H9 (cell line): ENCODE results near the gene MRPL9. TPM values are rescaled to one million over a fixed set of nuclear protein-coding genes. Genes with fewer than 3 reads are reported as not detected.

Source experiments
- DNase-seq: peaks from one replicate; pipeline ENCODE4 v3.0.0-alpha.2; 2017
- H2AFZ ChIP-seq: one replicate; pipeline ENCODE4 v1.6.1; 2013; ENCODE audit warnings: mild to moderate bottlenecking, low read length, control low read depth, moderate library complexity
- H2AK5ac ChIP-seq: 2 replicates; pipeline ENCODE4 v1.6.1; 2013; ENCODE audit warnings: low read length, control low read depth, mixed read lengths; ENCODE audit not compliant: insufficient read length
- H2BK120ac ChIP-seq: one replicate; pipeline ENCODE4 v1.6.1; 2013; ENCODE audit warnings: low read depth, mild to moderate bottlenecking, low read length, control low read depth, inconsistent platforms; ENCODE audit not compliant: poor library complexity, severe bottlenecking
- H2BK12ac ChIP-seq: 2 replicates; pipeline ENCODE4 v1.6.1; 2013; ENCODE audit warnings: low read length, control low read depth, mixed read lengths, low read depth; ENCODE audit not compliant: insufficient read length
- H2BK15ac ChIP-seq: 2 replicates; pipeline ENCODE4 v1.6.1; 2013; ENCODE audit warnings: low read depth, low read length, control low read depth
- H2BK20ac ChIP-seq: one replicate; pipeline ENCODE4 v1.6.1; 2013; ENCODE audit warnings: low read depth, mild to moderate bottlenecking, low read length, control low read depth, inconsistent platforms; ENCODE audit not compliant: poor library complexity, severe bottlenecking
- H2BK5ac ChIP-seq: 2 replicates; pipeline ENCODE4 v1.6.1; 2013; ENCODE audit warnings: low read length, control low read depth, mixed read lengths; ENCODE audit not compliant: insufficient read length
- H3K14ac ChIP-seq: 2 replicates; pipeline ENCODE4 v1.6.1; 2013; ENCODE audit warnings: low read length, control low read depth; ENCODE audit not compliant: insufficient read depth
- H3K18ac ChIP-seq: 2 replicates; pipeline ENCODE4 v1.6.1; 2013; ENCODE audit warnings: low read depth, mild to moderate bottlenecking, mixed read lengths, low read length, control low read depth; ENCODE audit not compliant: insufficient read length
- H3K23ac ChIP-seq: 2 replicates; pipeline ENCODE4 v1.6.1; 2013; ENCODE audit warnings: low read length, control low read depth, mixed read lengths, low read depth; ENCODE audit not compliant: insufficient read length
- H3K23me2 ChIP-seq: 2 replicates; pipeline ENCODE4 v1.6.1; 2013; ENCODE audit warnings: low read depth, mild to moderate bottlenecking, mixed read lengths, low read length, control low read depth; ENCODE audit not compliant: insufficient read length, poor library complexity, severe bottlenecking
- H3K27ac ChIP-seq: 2 replicates; pipeline ENCODE4 v1.5.1; 2013; ENCODE audit warnings: low read length, control low read depth, mixed read lengths, low read depth; ENCODE audit not compliant: insufficient read length
- H3K27me3 ChIP-seq: 2 replicates; pipeline ENCODE4 v1.6.1; 2013; ENCODE audit warnings: low read length, control low read depth, inconsistent platforms; ENCODE audit not compliant: insufficient read depth
- H3K4ac ChIP-seq: 2 replicates; pipeline ENCODE4 v1.6.1; 2013; ENCODE audit warnings: low read depth, mild to moderate bottlenecking, control low read depth, inconsistent platforms, low read length, moderate library complexity
- H3K4me1 ChIP-seq: 2 replicates; pipeline ENCODE4 v1.6.1; 2013; ENCODE audit warnings: low read length, control low read depth, inconsistent platforms; ENCODE audit not compliant: insufficient read depth
- H3K4me2 ChIP-seq: 2 replicates; pipeline ENCODE4 v1.6.1; 2013; ENCODE audit warnings: low read length, control low read depth, mixed read lengths; ENCODE audit not compliant: insufficient read length, insufficient read depth
- H3K56ac ChIP-seq: 2 replicates; pipeline ENCODE4 v1.6.1; 2013; ENCODE audit warnings: low read depth, mild to moderate bottlenecking, mixed read lengths, low read length, control low read depth; ENCODE audit not compliant: insufficient read length
- H3K79me1 ChIP-seq: 2 replicates; pipeline ENCODE4 v1.6.1; 2013; ENCODE audit warnings: low read depth, mild to moderate bottlenecking, moderate library complexity, low read length, control low read depth, inconsistent platforms; ENCODE audit not compliant: insufficient read depth, poor library complexity, severe bottlenecking
- H3K79me2 ChIP-seq: 2 replicates; pipeline ENCODE4 v1.6.1; 2013; ENCODE audit warnings: low read length, control low read depth, inconsistent platforms; ENCODE audit not compliant: insufficient read depth
- H3K9ac ChIP-seq: 2 replicates; pipeline ENCODE4 v1.6.1; 2013; ENCODE audit warnings: low read length, control low read depth, mixed read lengths; ENCODE audit not compliant: insufficient read length; ENCODE audit errors: extremely low read depth
- H3K9me3 ChIP-seq: one replicate; pipeline ENCODE4 v1.6.1; 2013; ENCODE audit warnings: low read depth, low read length, inconsistent platforms; ENCODE audit not compliant: control insufficient read depth
- H3T11ph ChIP-seq: one replicate; pipeline ENCODE4 v1.6.1; 2013; ENCODE audit warnings: mild to moderate bottlenecking, low read length, control low read depth, inconsistent platforms
- H4K20me1 ChIP-seq: one replicate; pipeline ENCODE4 v1.6.1; 2013; ENCODE audit not compliant: control insufficient read depth, insufficient read length, insufficient read depth
- H4K5ac ChIP-seq: 2 replicates; pipeline ENCODE4 v1.6.1; 2013; ENCODE audit warnings: low read depth, mild to moderate bottlenecking, mixed read lengths, low read length, control low read depth; ENCODE audit not compliant: insufficient read length
- H4K8ac ChIP-seq: replicated peaks from 2 replicates; pipeline ENCODE4 v1.6.1; 2013; ENCODE audit warnings: low read length, control low read depth, mixed read lengths, low read depth; ENCODE audit not compliant: insufficient read length
- H4K91ac ChIP-seq: 2 replicates; pipeline ENCODE4 v1.6.1; 2013; ENCODE audit warnings: low read depth, mild to moderate bottlenecking, moderate library complexity, mixed read lengths, low read length, control low read depth; ENCODE audit not compliant: insufficient read length
- H3K27ac Mint-ChIP-seq, 3 experiments: 2 replicates in 2 of 3; 3 replicates in 1 of 3; pipeline ENCODE4 v1.8.0; 2020 to 2021; ENCODE audit warnings: mixed read lengths in 3 of 3, mild to moderate bottlenecking in 1 of 3, moderate library complexity in 1 of 3
- H3K27me3 Mint-ChIP-seq: 2 replicates; pipeline ENCODE4 v1.8.0; 2021; ENCODE audit warnings: low read depth, mild to moderate bottlenecking, moderate library complexity, mixed read lengths
- H3K36me3 Mint-ChIP-seq, 3 experiments: 2 replicates in 2 of 3; 3 replicates in 1 of 3; pipeline ENCODE4 v1.8.0; 2020 to 2021; ENCODE audit warnings: low read depth in 3 of 3, mixed read lengths in 3 of 3; ENCODE audit not compliant: insufficient read depth in 1 of 3
- H3K4me1 Mint-ChIP-seq, 2 experiments: 2 replicates each; pipeline ENCODE4 v1.8.0; 2020; ENCODE audit warnings: mixed read lengths in 2 of 2
- H3K4me3 Mint-ChIP-seq, 2 experiments: 2 replicates in 1 of 2; 3 replicates in 1 of 2; pipeline ENCODE4 v1.8.0; 2020 to 2021; ENCODE audit warnings: mild to moderate bottlenecking in 2 of 2, mixed read lengths in 2 of 2, moderate library complexity in 1 of 2
- H3K9me3 Mint-ChIP-seq, 2 experiments: 2 replicates in 1 of 2; 3 replicates in 1 of 2; pipeline ENCODE4 v1.8.0; 2020; ENCODE audit warnings: mild to moderate bottlenecking in 2 of 2, mixed read lengths in 2 of 2, moderate library complexity in 1 of 2
- WGBS: extraction: QIAGEN DNeasy Blood & Tissue Kit; methylation state at CpG from one replicate; pipeline ENCODE4 v1.1.7; 2013; ENCODE audit warnings: missing lambda C conversion rate, low lambda C conversion rate, mixed read lengths; ENCODE audit not compliant: insufficient read length; ENCODE audit errors: extremely low coverage; 5-methylcytosine and 5-hydroxymethylcytosine counted together
- total RNA-seq: library from RNA; stranded (reverse); gene quantifications from 2 replicates; pipeline ENCODE4 v1.2.1, GENCODE V29; 2021
- TF ChIP-seq, protein P1 (sequence below): fragments of 200-600 bp; sonication (generic); conservative IDR thresholded peaks from 3 replicates; pipeline ENCODE4 v1.8.0; 2021; ENCODE audit warnings: antibody characterized with exemption, mild to moderate bottlenecking

The MRPL9 gene
- total RNA-seq, 1 experiment from 2014 or later = 102 TPM

DNA sequence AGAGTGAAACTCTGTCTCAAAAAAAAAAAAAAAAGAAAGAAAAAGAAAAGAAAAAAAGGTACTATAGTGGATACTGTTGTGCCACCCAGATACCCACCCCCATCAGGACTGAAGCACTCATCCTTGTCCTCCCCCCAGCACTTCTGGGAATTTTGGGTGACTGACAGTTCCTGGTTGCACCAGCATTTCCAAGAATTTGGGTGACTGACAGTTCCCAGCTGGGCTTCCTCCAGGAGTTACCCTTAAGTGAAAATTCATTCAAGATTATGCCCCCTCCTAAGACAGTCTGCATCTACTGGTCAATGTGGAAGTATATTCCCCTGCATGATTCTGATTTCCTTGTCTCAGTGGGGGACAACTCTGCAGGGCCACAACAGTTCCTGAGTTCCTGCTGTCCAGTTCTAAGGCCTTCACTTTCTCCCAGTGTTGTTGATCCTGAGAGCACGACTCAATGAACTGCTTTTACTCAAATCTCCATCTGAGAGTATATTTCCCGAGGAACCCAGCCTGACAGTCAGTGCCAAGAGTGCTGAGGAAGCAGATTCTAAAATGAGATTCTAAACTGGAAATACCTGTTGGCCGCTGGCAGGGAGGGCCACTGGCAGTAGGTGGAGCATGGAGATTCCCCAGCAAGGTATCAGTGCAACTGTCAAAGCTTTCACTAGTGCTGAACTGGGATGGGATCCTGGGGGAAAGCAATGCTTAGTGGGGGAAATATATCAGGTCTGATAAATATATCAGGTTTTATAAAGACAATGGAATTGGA lies 23.5 kb downstream of the MRPL9 start:
- H3K27me3 ChIP-seq = no peaks in the 10 kb centered on the region
- no peak overlapping the region for H2AK5ac ChIP-seq
- no peak overlapping the region for H3K56ac ChIP-seq
- peaks cover 7 to 22% (median 18%) of the 10 kb centered on the region in 3 experiments; a peak in 5 of 7 replicates for H3K36me3 Mint-ChIP-seq
- peaks cover 16% of the 10 kb centered on the region for H3K9me3 ChIP-seq
- peaks cover 10 to 12% of the 10 kb centered on the region in 2 experiments for H3K4me1 Mint-ChIP-seq
- no peak overlapping the region for H4K91ac ChIP-seq
- no peak overlapping the region; a peak in 1 of 7 replicates for H3K27ac Mint-ChIP-seq
- H3K27ac ChIP-seq = no peak overlapping the region
- H3K14ac ChIP-seq = no peak overlapping the region
- H2BK120ac ChIP-seq = no peak overlapping the region
- peaks cover 18 to 27% of the 10 kb centered on the region in 2 experiments for H3K9me3 Mint-ChIP-seq
- WGBS = no CpG with 5 or more reads among the region's 3 CpGs
- no peak for DNase-seq
- H3K4me1 ChIP-seq = no peaks in the 10 kb centered on the region
- H3T11ph ChIP-seq = no peak overlapping the region
- no peaks in the 10 kb centered on the region for H4K20me1 ChIP-seq
- H2AFZ ChIP-seq = no peak overlapping the region
- H3K4me2 ChIP-seq = no peak overlapping the region
- H4K8ac ChIP-seq = no peak overlapping the region
- no peaks in the 10 kb centered on the region for H3K23me2 ChIP-seq
- H3K23ac ChIP-seq = no peak overlapping the region
- H2BK20ac ChIP-seq = no peak overlapping the region
- H3K79me1 ChIP-seq = no peaks in the 10 kb centered on the region
- peaks cover 9% of the 10 kb centered on the region; the same call in 1 of the 2 replicates for H3K27me3 Mint-ChIP-seq
- H3K9ac ChIP-seq = no peak overlapping the region
- H2BK15ac ChIP-seq = no peak overlapping the region
- H3K79me2 ChIP-seq = no peaks in the 10 kb centered on the region
- H3K4me3 Mint-ChIP-seq = no peak overlapping the region; a peak in 1 of 5 replicates
- TF ChIP-seq, protein P1, sequence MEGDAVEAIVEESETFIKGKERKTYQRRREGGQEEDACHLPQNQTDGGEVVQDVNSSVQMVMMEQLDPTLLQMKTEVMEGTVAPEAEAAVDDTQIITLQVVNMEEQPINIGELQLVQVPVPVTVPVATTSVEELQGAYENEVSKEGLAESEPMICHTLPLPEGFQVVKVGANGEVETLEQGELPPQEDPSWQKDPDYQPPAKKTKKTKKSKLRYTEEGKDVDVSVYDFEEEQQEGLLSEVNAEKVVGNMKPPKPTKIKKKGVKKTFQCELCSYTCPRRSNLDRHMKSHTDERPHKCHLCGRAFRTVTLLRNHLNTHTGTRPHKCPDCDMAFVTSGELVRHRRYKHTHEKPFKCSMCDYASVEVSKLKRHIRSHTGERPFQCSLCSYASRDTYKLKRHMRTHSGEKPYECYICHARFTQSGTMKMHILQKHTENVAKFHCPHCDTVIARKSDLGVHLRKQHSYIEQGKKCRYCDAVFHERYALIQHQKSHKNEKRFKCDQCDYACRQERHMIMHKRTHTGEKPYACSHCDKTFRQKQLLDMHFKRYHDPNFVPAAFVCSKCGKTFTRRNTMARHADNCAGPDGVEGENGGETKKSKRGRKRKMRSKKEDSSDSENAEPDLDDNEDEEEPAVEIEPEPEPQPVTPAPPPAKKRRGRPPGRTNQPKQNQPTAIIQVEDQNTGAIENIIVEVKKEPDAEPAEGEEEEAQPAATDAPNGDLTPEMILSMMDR = no peak
- no peak overlapping the region for H2BK5ac ChIP-seq
- H2BK12ac ChIP-seq = no peak overlapping the region
- H3K4ac ChIP-seq = no peak overlapping the region
- H4K5ac ChIP-seq = no peak overlapping the region
- H3K18ac ChIP-seq = no peak overlapping the region
